OCI-LY1 (cell line): ENCODE results near the gene UBASH3B.
"Not testable (repeated sequence)": the region's sequence is repeated elsewhere in the genome, so short reads cannot be mapped to it uniquely, and the experiment has no call there.

Experiments used
- H2AFZ ChIP-seq: fragments of 200-600 bp; sonication (generic), shearing (Covaris generic); 2 replicates; pipeline ENCODE4 v1.6.0; 2014; ENCODE audit warnings: antibody characterized with exemption, mild to moderate bottlenecking, low read length
- H3F3A ChIP-seq: fragments of 200-600 bp; sonication (generic), shearing (Covaris generic); 2 replicates; pipeline ENCODE4 v1.6.0; 2014; ENCODE audit warnings: mild to moderate bottlenecking, antibody characterized with exemption, low read length, moderate library complexity; ENCODE audit not compliant: insufficient read depth
- H3K27ac ChIP-seq: fragments of 200-600 bp; sonication (generic); 2 replicates; pipeline ENCODE4 v1.5.1; 2014; ENCODE audit warnings: low read length, mixed run types, mild to moderate bottlenecking, low read depth; ENCODE audit not compliant: poor library complexity, severe bottlenecking
- H3K27me3 ChIP-seq: fragments of 200-600 bp; sonication (generic); 2 replicates; pipeline ENCODE4 v1.6.0; 2014; ENCODE audit warnings: antibody characterized with exemption, mild to moderate bottlenecking, low read length, moderate library complexity; ENCODE audit not compliant: insufficient read depth
- H3K36me3 ChIP-seq: fragments of 200-600 bp; sonication (generic); 2 replicates; pipeline ENCODE4 v1.6.1; 2014; ENCODE audit warnings: mild to moderate bottlenecking, antibody characterized with exemption, low read length, moderate library complexity, mixed read lengths; ENCODE audit not compliant: insufficient read depth
- H3K4me1 ChIP-seq: fragments of 200-600 bp; sonication (generic); 2 replicates; pipeline ENCODE4 v1.5.1; 2014; ENCODE audit warnings: mild to moderate bottlenecking, low read length, moderate library complexity; ENCODE audit not compliant: insufficient read depth, severe bottlenecking
- H3K4me2 ChIP-seq: fragments of 200-600 bp; sonication (generic), shearing (Covaris generic); 2 replicates; pipeline ENCODE4 v1.6.1; 2014; ENCODE audit warnings: low read length
- H3K4me3 ChIP-seq: fragments of 200-600 bp; sonication (generic); 2 replicates; pipeline ENCODE4 v1.5.1; 2014; ENCODE audit warnings: low read length, low read depth, mild to moderate bottlenecking, mixed read lengths; ENCODE audit not compliant: poor library complexity, severe bottlenecking
- H3K79me2 ChIP-seq: fragments of 200-600 bp; shearing (Covaris generic); 2 replicates; pipeline ENCODE4 v1.6.1; 2016; ENCODE audit warnings: mixed run types, low read length, mixed read lengths; ENCODE audit not compliant: insufficient read depth
- H3K9ac ChIP-seq: fragments of 200-600 bp; sonication (generic), shearing (Covaris generic); 2 replicates; pipeline ENCODE4 v1.6.1; 2014; ENCODE audit warnings: mild to moderate bottlenecking, low read length, mixed read lengths
- H3K9me2 ChIP-seq: fragments of 200-600 bp; sonication (generic), shearing (Covaris generic); 2 replicates; pipeline ENCODE4 v1.6.1; 2014; ENCODE audit warnings: low read depth, mild to moderate bottlenecking, low read length, mixed read lengths
- H3K9me3 ChIP-seq: fragments of 200-600 bp; shearing (Covaris generic); 2 replicates; pipeline ENCODE4 v1.6.1; 2014; ENCODE audit warnings: low read length, mixed read lengths
- H4K20me1 ChIP-seq: fragments of 200-600 bp; sonication (generic), shearing (Covaris generic); 2 replicates; pipeline ENCODE4 v1.6.0; 2016; ENCODE audit warnings: mild to moderate bottlenecking, low read length; ENCODE audit not compliant: insufficient read depth
- CTCF ChIP-seq: fragments of 200-600 bp; sonication (generic), shearing (Covaris generic); IDR thresholded peaks from 2 replicates; pipeline ENCODE4 v1.5.1; 2017; ENCODE audit warnings: mild to moderate bottlenecking, antibody characterized with exemption, low read length, moderate library complexity, mixed read lengths
- EZH2 ChIP-seq: fragments of 200-600 bp; sonication (generic), shearing (Covaris generic); IDR thresholded peaks from 2 replicates; pipeline ENCODE4 v1.8.0; 2017; ENCODE audit warnings: borderline replicate concordance, mixed run types, mild to moderate bottlenecking, antibody characterized with exemption, low read length, moderate library complexity, mixed read lengths

Gene UBASH3B

GRCh38 chr11:122618927-122619326, 36.6 kb upstream of the UBASH3B start:
- TF ChIP-seq EZH2 (no peak), CTCF (no peak)
- Histone ChIP-seq H3K79me2 (no peaks in the 10 kb centered on the region), H3K9ac (no peak overlapping the region), H3F3A (no peaks in the 10 kb centered on the region), H3K4me1 (no peaks in the 10 kb centered on the region), H4K20me1 (no peaks in the 10 kb centered on the region), H3K27ac (no peak overlapping the region), H3K36me3 (no peaks in the 10 kb centered on the region), H3K9me2 (no peaks in the 10 kb centered on the region), H3K4me3 (no peak overlapping the region), H3K9me3 (no peaks in the 10 kb centered on the region), H2AFZ (no peak overlapping the region), H3K27me3 (no peaks in the 10 kb centered on the region; the same call in 1 of the 2 replicates), H3K4me2 (no peak overlapping the region)

- Histone ChIP-seq H3K4me1 (no peaks in the 10 kb centered on the region), H3K9me2 (no peaks in the 10 kb centered on the region), H3K27me3 (no peaks in the 10 kb centered on the region; the same call in 1 of the 2 replicates), H3K4me2 (no peak overlapping the region), H3K79me2 (no peaks in the 10 kb centered on the region), H3K27ac (no peak overlapping the region), H3K9me3 (no peaks in the 10 kb centered on the region), H3K9ac (no peak overlapping the region), H3K36me3 (no peaks in the 10 kb centered on the region), H4K20me1 (no peaks in the 10 kb centered on the region), H2AFZ (no peak overlapping the region), H3K4me3 (no peak overlapping the region), H3F3A (no peaks in the 10 kb centered on the region)
- TF ChIP-seq CTCF (no peak), EZH2 (no peak)
Measured at GRCh38 chr11:122619757-122620156, 35.8 kb upstream of the UBASH3B start.

- H3K4me2 ChIP-seq, H3K9me3 ChIP-seq, H4K20me1 ChIP-seq, H3K79me2 ChIP-seq, H3K9ac ChIP-seq, H3K4me1 ChIP-seq, H3K27ac ChIP-seq, H3F3A ChIP-seq, H2AFZ ChIP-seq, H3K36me3 ChIP-seq, H3K9me2 ChIP-seq, H3K27me3 ChIP-seq, H3K4me3 ChIP-seq: not testable (repeated sequence)
Measured at GRCh38 chr11:122625501-122625900, 30.0 kb upstream of the UBASH3B start.

GRCh38 chr11:122625976-122626665, 29.4 kb upstream of the UBASH3B start:
- TF ChIP-seq CTCF = no peak
- TF ChIP-seq EZH2 = no peak
- Histone ChIP-seq H4K20me1 (no peaks in the 10 kb centered on the region), H3K27ac (no peak overlapping the region), H2AFZ (no peak overlapping the region), H3K4me1 (no peaks in the 10 kb centered on the region), H3K9ac (no peak overlapping the region), H3K36me3 (no peaks in the 10 kb centered on the region), H3K4me3 (no peak overlapping the region), H3K79me2 (no peaks in the 10 kb centered on the region), H3K4me2 (no peak overlapping the region), H3K9me3 (no peaks in the 10 kb centered on the region), H3K9me2 (no peaks in the 10 kb centered on the region), H3K27me3 (no peaks in the 10 kb centered on the region), H3F3A (no peaks in the 10 kb centered on the region)
